C4-2B (cell line): ENCODE data around the gene KPTN.

Experiments
- H3K27ac ChIP-seq: fragments of 450-650 bp; 2 replicates; pipeline ENCODE4 v1.5.1; 2017
- ZFX ChIP-seq: fragments of 450-650 bp; IDR thresholded peaks from 2 replicates; pipeline ENCODE4 v1.6.1; 2017
- TF ChIP-seq, protein P1 (sequence below): fragments of 450-650 bp; conservative IDR thresholded peaks from 2 replicates; pipeline ENCODE4 v1.5.1; 2017; ENCODE audit warnings: mild to moderate bottlenecking

Gene KPTN

DNA sequence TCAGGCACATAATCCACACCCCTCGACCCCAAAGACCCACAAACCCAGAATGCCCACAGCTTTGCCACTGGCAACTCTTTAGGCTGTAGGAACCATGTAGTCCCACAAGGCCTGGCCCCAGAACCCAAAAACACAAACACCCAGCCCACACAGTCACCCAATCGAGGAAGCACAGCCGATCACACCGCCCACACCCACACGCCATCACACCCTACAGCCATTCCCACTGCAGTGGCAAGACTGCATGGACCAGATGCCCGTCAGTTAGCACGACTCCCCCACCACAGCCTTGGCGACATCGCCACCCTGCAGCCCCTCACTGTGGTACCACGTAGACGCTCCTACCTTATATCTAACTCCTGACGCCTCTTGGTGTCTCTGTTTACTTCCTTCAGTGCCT, 40.7 kb downstream of the KPTN start:
- TF ChIP-seq, protein P1, sequence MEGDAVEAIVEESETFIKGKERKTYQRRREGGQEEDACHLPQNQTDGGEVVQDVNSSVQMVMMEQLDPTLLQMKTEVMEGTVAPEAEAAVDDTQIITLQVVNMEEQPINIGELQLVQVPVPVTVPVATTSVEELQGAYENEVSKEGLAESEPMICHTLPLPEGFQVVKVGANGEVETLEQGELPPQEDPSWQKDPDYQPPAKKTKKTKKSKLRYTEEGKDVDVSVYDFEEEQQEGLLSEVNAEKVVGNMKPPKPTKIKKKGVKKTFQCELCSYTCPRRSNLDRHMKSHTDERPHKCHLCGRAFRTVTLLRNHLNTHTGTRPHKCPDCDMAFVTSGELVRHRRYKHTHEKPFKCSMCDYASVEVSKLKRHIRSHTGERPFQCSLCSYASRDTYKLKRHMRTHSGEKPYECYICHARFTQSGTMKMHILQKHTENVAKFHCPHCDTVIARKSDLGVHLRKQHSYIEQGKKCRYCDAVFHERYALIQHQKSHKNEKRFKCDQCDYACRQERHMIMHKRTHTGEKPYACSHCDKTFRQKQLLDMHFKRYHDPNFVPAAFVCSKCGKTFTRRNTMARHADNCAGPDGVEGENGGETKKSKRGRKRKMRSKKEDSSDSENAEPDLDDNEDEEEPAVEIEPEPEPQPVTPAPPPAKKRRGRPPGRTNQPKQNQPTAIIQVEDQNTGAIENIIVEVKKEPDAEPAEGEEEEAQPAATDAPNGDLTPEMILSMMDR, result no peak
- no peak for TF ChIP-seq ZFX
- no peak overlapping the region for H3K27ac ChIP-seq

DNA sequence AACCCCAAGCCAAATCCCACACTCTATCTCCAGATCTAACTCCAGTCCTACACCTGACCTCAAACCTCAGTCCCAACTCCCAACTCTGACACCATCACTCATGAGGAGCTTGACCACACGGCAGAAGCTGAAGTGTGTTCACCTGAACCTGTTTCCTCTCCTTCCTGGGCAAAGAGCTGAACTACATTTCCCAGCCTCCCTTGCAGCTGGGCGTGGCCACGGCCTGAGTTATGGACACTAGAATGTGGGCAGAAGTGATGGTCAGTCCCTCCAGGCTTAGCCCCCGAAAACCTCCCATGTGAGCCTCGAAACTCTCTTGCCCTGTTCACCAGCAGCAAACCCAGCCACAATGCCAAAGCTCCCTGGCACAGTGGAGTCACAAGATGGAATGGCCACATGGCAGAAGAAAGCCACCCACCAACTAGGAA, 45.2 kb downstream of the KPTN start:
- no peak for TF ChIP-seq ZFX
- TF ChIP-seq, protein P1, result no peak
- no peak overlapping the region for H3K27ac ChIP-seq

DNA sequence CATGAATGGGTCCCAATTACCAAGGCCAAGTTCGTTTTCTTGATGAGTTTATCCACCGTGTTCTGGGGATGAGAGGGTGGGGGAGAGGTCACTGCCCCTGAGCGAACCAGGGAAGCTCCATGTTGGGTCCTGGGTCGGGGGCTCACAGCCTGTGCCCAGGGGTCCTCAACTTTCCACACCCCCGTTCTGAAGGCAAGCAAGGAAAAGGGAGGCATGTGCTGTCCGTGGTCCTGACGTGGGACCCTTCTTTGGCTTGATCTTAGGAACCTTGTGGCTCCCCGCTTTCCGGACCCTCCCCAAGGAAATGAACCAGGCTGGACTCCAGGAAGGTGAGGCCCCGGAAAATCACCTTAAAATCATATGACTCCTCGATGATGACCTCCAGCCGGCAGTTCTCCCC, 46.5 kb downstream of the KPTN start:
- H3K27ac ChIP-seq, result no peak overlapping the region
- TF ChIP-seq ZFX, result no peak
- TF ChIP-seq, protein P1, result no peak

DNA sequence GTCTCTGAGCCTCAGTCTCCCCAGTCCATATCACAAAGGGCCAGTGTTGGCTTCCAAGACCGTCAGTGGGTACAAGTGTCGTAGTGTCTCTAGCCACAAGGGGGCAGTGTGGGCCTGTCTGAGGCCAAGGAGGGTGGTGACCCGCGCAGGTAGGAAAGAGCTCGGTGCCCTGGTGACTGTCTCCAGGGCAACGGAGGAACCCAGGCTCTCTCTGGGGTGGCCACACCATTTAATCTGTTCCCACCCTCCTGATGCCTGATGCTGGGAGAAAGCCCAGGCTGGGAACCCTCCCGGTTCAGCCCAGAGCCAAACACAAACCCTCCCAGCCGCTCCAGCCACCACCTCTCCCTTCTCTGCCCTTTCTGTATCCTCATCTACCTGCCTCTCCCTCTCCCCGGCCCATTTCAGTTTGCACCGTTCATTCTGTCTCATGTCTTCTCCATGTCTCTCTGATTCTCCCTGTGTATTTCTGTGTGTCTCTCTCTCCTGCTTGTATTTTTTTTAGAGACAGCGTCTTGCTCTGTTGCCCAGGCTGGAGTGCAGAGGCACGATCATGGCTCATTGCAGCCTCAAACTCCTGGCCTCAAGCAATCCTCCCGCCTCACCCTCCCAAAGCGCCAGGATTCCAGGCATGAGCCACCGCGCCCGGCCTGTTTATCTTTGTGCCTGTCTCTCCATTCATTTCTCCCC, 47.2 kb downstream of the KPTN start:
- H3K27ac ChIP-seq, result no peak overlapping the region
- no peak for TF ChIP-seq ZFX
- TF ChIP-seq, protein P1, result peak; percentile 74

DNA sequence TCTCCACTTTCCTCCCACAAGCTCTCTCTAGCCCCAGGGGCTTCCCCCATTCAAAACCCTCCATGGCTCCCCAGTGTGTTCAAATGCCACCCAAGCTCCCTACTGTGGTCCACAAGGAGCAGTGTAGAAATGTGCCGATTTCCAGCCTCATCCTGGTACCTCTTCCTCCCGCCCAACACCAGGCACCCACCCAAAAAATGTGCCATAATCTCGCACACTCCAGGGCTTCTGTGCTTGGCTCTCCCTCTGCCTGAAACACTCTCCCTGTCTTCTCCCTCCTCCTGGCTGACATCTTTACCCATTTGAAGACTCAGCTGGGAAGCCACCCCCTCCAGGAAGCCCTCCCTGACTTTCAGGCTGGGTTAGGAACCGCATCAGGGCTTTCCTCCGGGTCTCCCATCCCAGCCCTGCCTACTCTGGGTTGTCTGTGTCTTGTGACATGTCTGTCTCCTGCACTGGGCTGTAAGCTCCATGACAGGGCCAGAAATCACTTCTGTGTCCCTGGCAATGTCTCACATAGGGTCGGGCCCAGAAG, 48.1 kb downstream of the KPTN start:
- no peak overlapping the region for H3K27ac ChIP-seq
- TF ChIP-seq, protein P1, result no peak
- TF ChIP-seq ZFX, result no peak

DNA sequence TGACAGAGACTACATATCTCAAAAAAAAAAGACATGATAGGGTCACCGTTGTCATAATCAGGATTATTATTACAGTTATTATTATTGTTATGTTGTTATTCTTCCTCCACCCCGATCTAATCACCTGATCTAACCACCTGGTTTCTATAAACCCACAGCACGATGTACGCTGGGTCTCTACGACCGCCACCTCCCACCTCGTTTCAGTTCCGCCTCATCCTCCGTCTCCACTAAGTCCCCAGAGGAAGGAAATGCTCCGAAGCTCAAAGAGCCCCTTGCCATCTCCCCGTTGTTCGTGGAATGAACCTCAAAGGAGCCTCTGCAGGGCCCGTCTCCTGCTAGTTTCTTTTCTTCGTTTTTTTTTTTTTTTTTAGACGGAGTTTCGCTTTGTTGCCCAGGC, 48.8 kb downstream of the KPTN start:
- TF ChIP-seq, protein P1, result no peak
- TF ChIP-seq ZFX, result no peak
- H3K27ac ChIP-seq, result no peak overlapping the region

DNA sequence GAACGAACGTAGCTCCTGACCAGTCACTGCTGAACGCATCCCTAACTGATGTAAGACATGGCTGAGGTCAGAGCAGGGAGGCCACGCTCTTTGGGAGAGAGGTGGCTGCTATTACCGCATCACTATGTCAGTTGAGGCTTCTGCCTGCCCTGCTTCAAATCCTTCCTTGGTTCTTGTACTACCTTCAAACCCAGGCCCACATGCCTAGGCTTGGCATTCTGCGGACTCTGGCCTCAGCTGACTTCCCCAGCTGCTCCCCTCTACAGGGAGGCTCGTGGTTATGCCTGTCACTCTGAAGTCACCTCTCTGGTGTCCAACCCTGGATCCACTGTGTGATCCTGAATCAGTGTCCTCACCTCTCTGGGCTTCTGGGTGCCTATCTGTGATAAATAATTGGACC, 49.9 kb downstream of the KPTN start:
- TF ChIP-seq ZFX, result no peak
- TF ChIP-seq, protein P1, result no peak
- H3K27ac ChIP-seq, result no peak overlapping the region
